SU-DHL-6 (cell line): ENCODE results near the gene GPR143.

Source experiments
- CTCF ChIP-seq: fragments of 200-600 bp; sonication (generic); IDR thresholded peaks from one replicate; pipeline ENCODE4 v1.5.1; 2017; ENCODE audit warnings: antibody characterized with exemption, mild to moderate bottlenecking, low read length, moderate library complexity; ENCODE audit not compliant: insufficient read depth, poor library complexity, severe bottlenecking
- EZH2phosphoT487 ChIP-seq: fragments of 200-600 bp; sonication (generic), shearing (Covaris generic); conservative IDR thresholded peaks from 2 replicates; pipeline ENCODE4 v1.6.1; 2018; ENCODE audit warnings: mild to moderate bottlenecking, antibody characterized with exemption, low read length, moderate library complexity, mixed read lengths

GRCh38 chrX:9797384-9798360 is 32.0 kb upstream of the GPR143 start:
- TF ChIP-seq CTCF (no peak), EZH2phosphoT487 (no peak)
